A549 (cell line): ENCODE results near the gene SCRT2. TPM values are rescaled to one million over a fixed set of nuclear protein-coding genes. Genes with fewer than 3 reads are reported as not detected.

Experiments
- ATAC-seq, 2 experiments: fragments of 200-7000 bp in 1 of 2; fragments of >200 bp in 1 of 2; cut with Nextera tagmentation in 1 of 2; cut with Tn5 transposase in 1 of 2; 3 replicates each; pipeline versions ENCODE4 v1.8.0 to v1.9.1; 2018 to 2020; ENCODE audit warnings: mild to moderate bottlenecking in 1 of 2, moderate library complexity in 1 of 2
- CTCF ChIA-PET: fragments of 300-600 bp; sonication (Branson Sonifier 250); formaldehyde crosslinking; extraction: SDS; loops from one replicate; lab custom pipeline; 2021; ENCODE audit warnings: antibody characterized with exemption, inconsistent platforms; lab: Yijun Ruan, JAX
- POLR2A ChIA-PET: fragments of 350-600 bp; formaldehyde crosslinking; extraction: SDS; loops from one replicate; lab custom pipeline; 2021; ENCODE audit warnings: antibody characterized with exemption, inconsistent platforms; lab: Yijun Ruan, JAX
- DNase-seq, 2 experiments: peaks; one replicate each; pipeline versions ENCODE4 v3.0.0 to v3.0.0-alpha.2; 2011 to 2016; ENCODE audit warnings: low read depth in 1 of 2, low spot score in 1 of 2
- FAIRE-seq: peaks from 2 replicates; lab custom pipeline; 2011; peaks lifted over from hg19 to GRCh38; lab: Jason Lieb, UNC
- H3K27ac ChIP-seq, 2 experiments: fragments of >200 bp; sonication (Bioruptor Twin); formaldehyde crosslinking; 3 replicates each; pipeline ENCODE4 v1.5.1; 2016 to 2017
- H3K4me1 ChIP-seq: fragments of >200 bp; sonication (Bioruptor Twin); formaldehyde crosslinking; 3 replicates; pipeline ENCODE4 v1.6.1; 2016
- H3K4me2 ChIP-seq: fragments of >200 bp; sonication (Bioruptor Twin); formaldehyde crosslinking; 3 replicates; pipeline ENCODE4 v1.6.1; 2016
- H3K4me3 ChIP-seq: fragments of >200 bp; sonication (Bioruptor Twin); formaldehyde crosslinking; 3 replicates; pipeline ENCODE4 v1.5.1; 2016
- H3K9me3 ChIP-seq: fragments of >200 bp; sonication (Bioruptor Twin); formaldehyde crosslinking; 3 replicates; pipeline ENCODE4 v1.6.1; 2016
- BHLHE40 ChIP-seq: IDR thresholded peaks from 2 replicates; pipeline ENCODE4 v1.6.1; 2012; ENCODE audit warnings: low read depth, low read length, inconsistent platforms
- CHD2 ChIP-seq: fragments of 150-350 bp; IDR thresholded peaks from 2 replicates; pipeline ENCODE4 v1.6.1; 2014; ENCODE audit warnings: low read length; ENCODE audit not compliant: partially characterized antibody
- CTCF ChIP-seq: fragments of >200 bp; sonication (Bioruptor Twin); formaldehyde crosslinking; IDR thresholded peaks from 3 replicates; pipeline ENCODE4 v1.5.1; 2016
- EHF ChIP-seq: fragments of 250-450 bp; sonication (Bioruptor Pico); IDR thresholded peaks from 2 replicates; pipeline ENCODE4 v1.5.0; 2020; ENCODE audit warnings: mild to moderate bottlenecking
- EP300 ChIP-seq, 2 experiments: fragments of >200 bp; sonication (Bioruptor Twin); formaldehyde crosslinking; IDR thresholded peaks; 2 replicates in 1 of 2; 3 replicates in 1 of 2; pipeline ENCODE4 v1.6.1; 2016 to 2017
- FOSB ChIP-seq: fragments of 250-450 bp; sonication (Bioruptor Pico); IDR thresholded peaks from 2 replicates; pipeline ENCODE4 v1.5.0; 2020; ENCODE audit warnings: mild to moderate bottlenecking, moderate library complexity
- GATA3 ChIP-seq: IDR thresholded peaks from 2 replicates; pipeline ENCODE4 v1.6.1; 2012; ENCODE audit warnings: borderline replicate concordance
- HDAC2 ChIP-seq: fragments of 200-600 bp; sonication (generic); IDR thresholded peaks from 2 replicates; pipeline ENCODE4 v1.6.1; 2016
- HOXB13 ChIP-seq: fragments of 250-450 bp; sonication (Bioruptor Pico); IDR thresholded peaks from 2 replicates; pipeline ENCODE4 v1.5.0; 2020; ENCODE audit warnings: low read depth, mild to moderate bottlenecking, moderate library complexity
- JUN ChIP-seq, 2 experiments: fragments of >200 bp; sonication (Bioruptor Twin); formaldehyde crosslinking; IDR thresholded peaks; 2 replicates in 1 of 2; 3 replicates in 1 of 2; pipeline ENCODE4 v1.6.1; 2016 to 2017
- NFE2L2 ChIP-seq: fragments of 150-350 bp; conservative IDR thresholded peaks from 2 replicates; pipeline ENCODE4 v1.6.1; 2014; ENCODE audit warnings: low read length
- NR3C1 ChIP-seq: fragments of >200 bp; sonication (Bioruptor Twin); formaldehyde crosslinking; IDR thresholded peaks from 3 replicates; pipeline ENCODE4 v1.6.1; 2017
- PBX3 ChIP-seq: IDR thresholded peaks from 2 replicates; pipeline ENCODE4 v1.6.1; 2012
- PHF8 ChIP-seq: fragments of 200-600 bp; sonication (generic); IDR thresholded peaks from 2 replicates; pipeline ENCODE4 v1.6.1; 2016; ENCODE audit warnings: low read depth, mild to moderate bottlenecking, antibody characterized with exemption, moderate library complexity, borderline replicate concordance
- SMC3 ChIP-seq: fragments of >200 bp; sonication (Bioruptor Twin); formaldehyde crosslinking; IDR thresholded peaks from 3 replicates; pipeline ENCODE4 v1.6.1; 2018; ENCODE audit warnings: inconsistent platforms
- ZNF302 ChIP-seq: fragments of 250-450 bp; sonication (Bioruptor Pico); IDR thresholded peaks from 2 replicates; pipeline ENCODE4 v1.9.0; 2021; ENCODE audit warnings: inconsistent platforms, mild to moderate bottlenecking, moderate library complexity
- WGBS: methylation state at CpG from one replicate; pipeline ENCODE4 v1.1.6; 2017; ENCODE audit errors: missing lambda C conversion rate; 5-methylcytosine and 5-hydroxymethylcytosine counted together
- polyA plus RNA-seq, 4 experiments: library from polyadenylated mRNA; depleted of rRNA in 3 of 4; stranded (reverse); fragments of >200 nt; fragmentation: RNase III in 1 of 4; extraction: RNeasy Plus Mini Kit Qiagen cat#74134 plus additional on column Dnase treatment in 1 of 4; gene quantifications; 2 replicates in 3 of 4; 3 replicates in 1 of 4; pipeline ENCODE4 v1.2.3, GENCODE V29; 2011 to 2017
- TF ChIP-seq, protein P1 (sequence below): fragments of 250-450 bp; sonication (Bioruptor Pico); IDR thresholded peaks from 2 replicates; pipeline ENCODE4 v1.5.0; 2020; ENCODE audit warnings: low read depth, mild to moderate bottlenecking, moderate library complexity
- TF ChIP-seq, protein P2 (sequence below): IDR thresholded peaks from 2 replicates; pipeline ENCODE4 v1.6.1; 2012; ENCODE audit warnings: low read depth, borderline replicate concordance
- TF ChIP-seq, protein P3 (sequence below): fragments of >200 bp; sonication (Bioruptor Twin); formaldehyde crosslinking; IDR thresholded peaks from 3 replicates; pipeline ENCODE4 v1.6.1; 2016

Gene SCRT2
- polyA plus RNA-seq, 2 of the 4 experiments (the other 2 are of a cell fraction): not detected

DNA sequence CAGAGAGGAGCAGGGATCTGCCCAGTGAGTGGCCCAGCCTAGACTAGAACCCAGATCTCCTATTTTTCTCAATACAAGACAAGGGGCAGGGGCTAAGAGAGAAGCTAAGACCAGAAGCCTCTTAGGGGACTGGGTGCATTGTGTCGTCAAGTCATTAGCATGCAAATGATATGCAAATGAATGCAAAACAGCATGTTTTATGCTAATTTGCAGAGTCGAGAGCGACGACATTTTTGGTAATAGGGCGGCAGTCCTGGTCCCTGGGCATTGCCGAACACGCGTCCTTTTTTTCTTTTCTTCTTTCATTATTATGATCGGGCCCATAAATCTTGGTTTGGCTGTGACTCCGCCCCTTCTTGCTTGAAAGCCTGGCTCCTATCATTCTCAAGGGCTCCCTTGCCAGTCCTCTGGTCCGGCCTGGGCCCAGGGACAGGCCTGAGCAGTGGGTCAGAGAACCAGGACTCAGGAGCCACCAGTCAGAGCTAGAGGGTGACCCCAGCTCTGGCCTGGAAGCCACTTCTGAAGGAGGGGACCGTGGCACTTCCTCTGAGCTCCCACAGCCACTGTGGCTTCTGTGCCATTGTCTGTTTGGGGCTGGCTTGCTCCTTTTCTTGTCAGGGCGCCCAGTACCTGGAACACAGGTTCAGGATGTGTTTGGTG is 32.0 kb upstream of the SCRT2 start:
- Histone ChIP-seq H3K4me2 (no peak overlapping the region), H3K27ac (no peak overlapping the region)
- ATAC-seq: no peak
- TF ChIP-seq PHF8: no peak
- no peak for TF ChIP-seq HDAC2
- no peak for TF ChIP-seq CHD2
- TF ChIP-seq PBX3: no peak
- TF ChIP-seq, protein P1, sequence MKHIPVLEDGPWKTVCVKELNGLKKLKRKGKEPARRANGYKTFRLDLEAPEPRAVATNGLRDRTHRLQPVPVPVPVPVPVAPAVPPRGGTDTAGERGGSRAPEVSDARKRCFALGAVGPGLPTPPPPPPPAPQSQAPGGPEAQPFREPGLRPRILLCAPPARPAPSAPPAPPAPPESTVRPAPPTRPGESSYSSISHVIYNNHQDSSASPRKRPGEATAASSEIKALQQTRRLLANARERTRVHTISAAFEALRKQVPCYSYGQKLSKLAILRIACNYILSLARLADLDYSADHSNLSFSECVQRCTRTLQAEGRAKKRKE (CRISPR knock-in tag): no peak
- TF ChIP-seq ZNF302 (CRISPR knock-in tag): no peak
- TF ChIP-seq EHF (CRISPR knock-in tag): no peak
- no peak for TF ChIP-seq NR3C1
- TF ChIP-seq JUN (IDR thresholded peaks at IDR 0.05): no peak
- TF ChIP-seq FOSB (CRISPR knock-in tag): no peak
- TF ChIP-seq BHLHE40: no peak
- TF ChIP-seq GATA3: no peak
- no peak for TF ChIP-seq CTCF
- no peak for TF ChIP-seq NFE2L2
- no peak for TF ChIP-seq SMC3
- no peak for TF ChIP-seq EP300 (IDR thresholded peaks at IDR 0.05)
- TF ChIP-seq, all 56 proteins: peak for 0
- FAIRE-seq (no peak), DNase-seq (no peak)
- Histone ChIP-seq H3K9me3 (peaks cover 9% of the 10 kb centered on the region; the same call in 2 of the 3 replicates), H3K4me1 (no peaks in the 10 kb centered on the region), H3K4me3 (no peak overlapping the region)
- POLR2A ChIA-PET: no interaction called here
- CTCF ChIA-PET: interaction anchor here (1.0 to 4.6 kb wide), 9 partner anchors 10 to 146 kb away, joined by 3 to 19 read pairs (median 6); no protein-coding TSS in a partner anchor
- 79% methylated on average over 13 of the region's 13 CpGs for WGBS

GRCh38 chr20:706366-706885 is 30.8 kb upstream of the SCRT2 start:
- TF ChIP-seq HOXB13 (CRISPR knock-in tag) (no peak), JUN (IDR thresholded peaks at IDR 0.05) (no peak), FOSB (CRISPR knock-in tag) (no peak), CHD2 (no peak)
- TF ChIP-seq, protein P2, sequence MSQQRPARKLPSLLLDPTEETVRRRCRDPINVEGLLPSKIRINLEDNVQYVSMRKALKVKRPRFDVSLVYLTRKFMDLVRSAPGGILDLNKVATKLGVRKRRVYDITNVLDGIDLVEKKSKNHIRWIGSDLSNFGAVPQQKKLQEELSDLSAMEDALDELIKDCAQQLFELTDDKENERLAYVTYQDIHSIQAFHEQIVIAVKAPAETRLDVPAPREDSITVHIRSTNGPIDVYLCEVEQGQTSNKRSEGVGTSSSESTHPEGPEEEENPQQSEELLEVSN: no peak
- TF ChIP-seq, protein P3, sequence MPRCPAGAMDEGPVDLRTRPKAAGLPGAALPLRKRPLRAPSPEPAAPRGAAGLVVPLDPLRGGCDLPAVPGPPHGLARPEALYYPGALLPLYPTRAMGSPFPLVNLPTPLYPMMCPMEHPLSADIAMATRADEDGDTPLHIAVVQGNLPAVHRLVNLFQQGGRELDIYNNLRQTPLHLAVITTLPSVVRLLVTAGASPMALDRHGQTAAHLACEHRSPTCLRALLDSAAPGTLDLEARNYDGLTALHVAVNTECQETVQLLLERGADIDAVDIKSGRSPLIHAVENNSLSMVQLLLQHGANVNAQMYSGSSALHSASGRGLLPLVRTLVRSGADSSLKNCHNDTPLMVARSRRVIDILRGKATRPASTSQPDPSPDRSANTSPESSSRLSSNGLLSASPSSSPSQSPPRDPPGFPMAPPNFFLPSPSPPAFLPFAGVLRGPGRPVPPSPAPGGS: no peak
- FAIRE-seq (no peak), ATAC-seq (no peak), DNase-seq (no peak)
- WGBS: 49% methylated on average over 8 of the region's 8 CpGs
- no peak overlapping the region for H3K4me2 ChIP-seq
- H3K27ac ChIP-seq: no peak overlapping the region
- no peaks in the 10 kb centered on the region for H3K4me1 ChIP-seq
- peaks cover 9% of the 10 kb centered on the region; the same call in 2 of the 3 replicates for H3K9me3 ChIP-seq
- ChIA-PET CTCF (interaction anchor here (0.6 to 4.6 kb wide), 8 partner anchors 10 to 157 kb away, joined by 3 to 19 read pairs (median 6); no protein-coding TSS in a partner anchor), POLR2A (no interaction called here)
- H3K4me3 ChIP-seq: no peak overlapping the region
